ENCODE data around the gene MRPS27.

Gene MRPS27

DNA sequence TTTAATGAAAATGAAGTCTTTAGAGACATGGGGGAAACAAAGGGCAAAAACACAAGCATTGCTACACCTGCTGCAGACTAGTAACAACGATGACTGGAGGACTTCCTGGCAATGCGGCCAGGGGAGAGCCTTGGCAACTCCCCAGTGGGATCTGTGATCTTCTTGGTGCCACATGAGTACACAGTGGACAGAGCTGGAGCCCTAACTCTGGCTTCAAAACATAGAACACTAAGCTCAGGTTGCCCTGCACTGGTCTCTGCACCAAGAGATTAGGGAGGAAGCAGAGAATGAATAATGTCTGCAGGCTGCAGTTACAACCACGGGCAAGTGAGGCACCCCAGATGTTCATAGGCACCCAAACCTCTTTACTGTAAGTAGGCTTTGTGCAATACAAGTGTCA lies 91.1 kb downstream of the MRPS27 start:
- no peak for FAIRE-seq

DNA sequence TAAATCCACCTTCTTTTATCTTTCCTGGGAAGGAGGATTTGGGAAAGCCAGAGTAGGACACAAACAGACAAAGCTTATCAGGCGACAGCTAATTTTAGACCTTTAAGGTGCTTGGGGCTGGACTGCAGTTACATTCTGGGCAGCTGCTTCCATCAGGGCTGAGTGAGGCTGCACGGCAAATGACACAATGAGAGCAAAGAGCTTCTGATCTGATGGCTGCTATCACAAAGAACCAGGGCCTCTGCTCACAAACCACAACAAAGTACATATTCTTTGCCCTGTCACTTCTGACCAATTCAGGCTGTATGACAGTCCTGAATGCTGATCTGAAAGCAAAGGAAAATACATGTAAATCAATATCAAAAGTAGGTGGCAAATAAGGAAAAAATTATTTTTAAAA lies 93.1 kb downstream of the MRPS27 start:
- FAIRE-seq: no peak

- no peak for FAIRE-seq
Observed at GRCh38 chr5:72225741-72226140, 94.3 kb downstream of the MRPS27 start.

GRCh38 chr5:72224946-72225463 lies 95.0 kb downstream of the MRPS27 start:
- no peak for FAIRE-seq

DNA sequence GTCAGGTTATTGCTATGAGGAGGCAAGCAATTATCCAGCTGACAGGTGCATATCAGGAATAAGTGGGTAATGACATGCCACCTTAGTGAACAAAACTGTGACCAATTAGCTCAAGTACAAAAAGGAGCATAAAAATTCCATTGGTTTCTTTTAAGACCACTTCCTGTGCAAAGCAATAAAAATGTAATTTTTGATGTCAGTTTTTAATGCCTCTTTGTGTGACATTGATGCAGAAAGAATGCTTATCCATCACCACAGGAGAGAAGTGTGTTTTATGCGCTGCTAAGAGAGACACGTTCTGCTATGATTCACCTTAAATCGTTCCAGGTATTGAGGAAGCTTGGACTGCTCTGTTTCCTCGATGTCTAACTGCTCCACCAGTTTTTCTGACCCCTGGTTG lies 96.7 kb downstream of the MRPS27 start:
- no peak for FAIRE-seq

- FAIRE-seq: no peak
Observed at GRCh38 chr5:72222521-72222920, 97.5 kb downstream of the MRPS27 start.

DNA sequence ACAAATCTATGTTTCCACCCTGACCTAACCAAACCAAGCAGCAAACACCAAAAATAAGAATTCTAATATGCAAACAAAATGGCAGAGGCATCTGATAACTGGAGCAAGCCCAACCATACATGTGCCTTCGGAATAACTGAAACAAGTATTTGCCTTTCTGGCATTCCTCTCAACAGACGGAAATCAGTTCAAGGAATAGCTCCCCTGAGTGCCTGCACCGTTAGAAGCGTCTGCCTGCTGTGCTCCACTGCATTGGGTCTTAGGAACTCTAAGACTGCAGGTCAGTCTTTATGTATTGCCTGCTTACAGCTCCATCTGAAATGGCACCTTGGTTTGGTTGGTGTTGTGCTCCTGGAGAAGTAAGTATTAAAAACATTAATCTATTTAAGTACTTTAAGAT lies 98.5 kb downstream of the MRPS27 start:
- FAIRE-seq: no peak

GRCh38 chr5:72221099-72221498 lies 98.9 kb downstream of the MRPS27 start:
- FAIRE-seq: no peak

GRCh38 chr5:72216756-72217155 lies 103.3 kb downstream of the MRPS27 start:
- FAIRE-seq: no peak

DNA sequence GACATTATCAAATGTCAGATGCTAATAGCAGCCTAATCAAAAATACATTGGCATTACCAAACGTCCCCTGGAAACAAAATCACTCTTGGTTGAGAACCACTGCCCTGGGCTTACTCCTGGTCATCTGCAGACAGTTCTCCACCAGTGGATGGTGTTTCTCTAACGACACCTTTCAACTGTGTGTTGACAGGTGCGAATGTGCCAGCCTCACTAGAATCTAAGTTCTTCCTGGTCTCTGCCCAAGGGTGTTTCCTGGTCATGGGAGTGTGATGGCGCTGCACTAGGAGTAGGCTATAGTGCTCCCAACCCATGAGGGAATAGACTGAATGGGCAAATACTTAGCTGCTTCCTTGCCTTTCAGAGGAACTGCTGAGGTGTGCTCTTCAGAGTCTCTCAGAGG lies 105.9 kb downstream of the MRPS27 start:
- no peak for FAIRE-seq

DNA sequence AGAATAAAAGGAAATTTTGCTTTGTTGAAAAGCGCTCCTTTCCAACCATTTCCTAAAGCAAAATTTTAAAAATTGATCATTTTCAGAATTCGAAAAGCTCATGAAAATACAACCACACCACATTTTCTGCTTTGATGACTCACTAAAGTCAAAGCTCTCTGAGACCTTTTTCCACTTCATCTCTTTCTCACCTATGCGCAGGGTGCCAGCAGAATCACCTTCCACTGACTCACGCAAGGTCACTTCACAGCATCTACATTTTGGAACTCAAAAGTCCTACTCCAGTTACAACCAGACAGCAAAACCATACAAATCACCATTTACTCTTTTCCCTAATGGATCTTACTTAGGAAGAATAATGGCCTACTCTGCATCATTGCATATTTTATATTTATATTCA lies 106.6 kb downstream of the MRPS27 start:
- FAIRE-seq: no peak

- no peak for FAIRE-seq
Observed at GRCh38 chr5:72212171-72212570, 107.9 kb downstream of the MRPS27 start.

DNA sequence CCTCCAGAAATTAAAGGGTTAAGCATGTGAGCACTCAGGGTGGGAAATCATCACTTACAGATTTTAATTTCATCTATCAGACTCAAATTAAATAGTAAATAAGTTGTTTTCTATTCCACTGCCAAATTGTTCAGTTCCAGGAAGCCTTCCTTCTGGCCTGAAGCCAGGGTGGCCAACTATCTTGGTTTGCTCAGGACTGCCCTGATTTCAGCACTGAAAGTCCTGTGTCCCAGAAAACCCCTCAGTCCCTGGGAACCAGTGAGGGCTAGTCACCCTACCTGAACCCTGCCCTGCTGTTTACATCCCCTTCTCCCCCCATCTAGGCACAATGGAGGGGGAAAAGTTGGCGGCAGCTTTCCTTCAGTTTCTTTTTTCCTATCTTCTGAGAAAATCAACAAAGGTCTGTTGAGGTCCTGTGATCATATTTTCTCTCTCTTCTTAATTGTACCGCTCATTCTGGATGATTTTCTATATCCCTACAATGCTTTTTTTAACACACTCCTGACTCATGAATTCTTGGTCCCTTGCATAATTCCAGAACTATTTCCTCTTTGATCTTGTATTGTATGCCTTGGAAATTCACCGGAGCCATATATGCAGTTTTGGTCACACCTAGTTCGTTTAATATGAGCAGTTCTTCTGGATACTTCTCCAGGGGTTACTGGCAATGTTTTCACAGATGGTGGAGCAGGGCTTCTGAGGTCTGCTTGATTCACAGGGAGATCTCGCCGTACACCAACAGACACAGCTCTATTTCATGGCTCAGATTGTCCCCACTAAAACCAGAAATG lies 109.0 kb downstream of the MRPS27 start:
- FAIRE-seq: no peak

DNA sequence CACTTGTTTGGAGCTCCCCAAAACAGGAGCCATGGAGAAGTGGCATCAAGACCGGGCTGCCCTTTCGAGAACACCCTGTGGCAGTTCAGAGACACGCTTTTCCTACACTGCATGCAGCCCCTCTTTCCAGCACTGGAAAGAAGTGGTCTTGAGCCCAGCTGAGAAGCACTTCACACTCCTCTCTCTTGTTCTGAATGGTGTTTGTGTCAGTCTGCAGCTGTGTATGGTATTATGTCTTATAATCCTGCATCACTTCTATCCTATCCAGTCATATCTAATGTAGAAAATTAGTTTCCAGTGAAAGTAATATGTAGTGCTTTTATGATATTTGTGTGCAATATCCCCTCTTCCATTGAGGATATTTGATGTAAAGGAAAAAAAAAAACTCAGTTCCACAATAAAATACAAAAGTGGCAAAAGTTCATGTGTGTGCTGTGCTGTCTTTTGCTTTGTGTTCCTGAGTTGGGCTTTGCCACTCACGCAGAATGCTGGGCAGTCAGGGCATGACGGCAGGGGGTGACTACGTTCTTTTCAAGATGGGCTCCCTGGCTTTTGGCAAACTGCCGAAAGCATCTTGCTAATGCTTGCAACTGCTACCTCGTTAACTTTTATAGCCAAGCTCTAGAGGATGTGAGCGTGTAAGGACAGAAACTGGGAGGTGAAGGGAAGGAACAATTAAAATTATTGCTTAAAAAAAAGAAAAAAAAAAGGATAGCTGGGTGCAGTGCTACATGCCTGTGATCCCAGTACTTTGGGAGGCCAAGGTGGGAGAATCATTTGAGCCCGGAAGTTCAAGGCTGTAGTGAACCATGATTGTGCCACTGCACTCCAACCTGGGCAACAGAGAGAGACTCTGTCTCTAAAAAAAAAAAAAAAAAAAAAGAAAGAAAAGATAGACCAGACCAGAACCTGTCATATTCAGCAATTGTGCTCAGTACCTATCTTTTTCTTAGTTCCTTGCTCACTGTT lies 110.6 kb downstream of the MRPS27 start:
- no peak for FAIRE-seq

GRCh38 chr5:72208324-72208926 lies 111.6 kb downstream of the MRPS27 start:
- no peak for FAIRE-seq

GRCh38 chr5:72206994-72207393 lies 113.0 kb downstream of the MRPS27 start:
- no peak for FAIRE-seq

- FAIRE-seq: no peak
Observed at GRCh38 chr5:72206160-72206559, 113.9 kb downstream of the MRPS27 start.

GRCh38 chr5:72205431-72206009 lies 114.5 kb downstream of the MRPS27 start:
- FAIRE-seq: no peak

DNA sequence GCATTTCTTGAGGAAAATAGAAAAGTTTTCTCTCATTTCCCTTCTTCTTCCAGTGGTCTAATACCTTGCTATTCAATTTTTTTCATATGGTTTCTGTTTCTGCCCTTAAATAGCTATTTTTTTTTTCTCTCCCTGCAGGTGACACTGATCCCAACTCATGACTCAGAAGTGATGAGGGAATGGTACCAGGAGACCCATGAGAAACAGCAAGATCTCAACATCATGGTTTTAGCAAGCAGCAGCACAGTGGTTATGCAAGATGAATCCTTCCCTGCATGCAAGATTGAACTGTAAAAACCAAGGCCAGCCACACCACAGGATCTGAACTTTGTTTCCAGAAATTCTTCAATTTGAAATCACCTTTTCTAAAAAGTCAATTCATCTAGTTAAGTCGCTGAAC lies 115.1 kb downstream of the MRPS27 start:
- FAIRE-seq: no peak

GRCh38 chr5:72203251-72203845 lies 116.7 kb downstream of the MRPS27 start:
- no peak for FAIRE-seq

DNA sequence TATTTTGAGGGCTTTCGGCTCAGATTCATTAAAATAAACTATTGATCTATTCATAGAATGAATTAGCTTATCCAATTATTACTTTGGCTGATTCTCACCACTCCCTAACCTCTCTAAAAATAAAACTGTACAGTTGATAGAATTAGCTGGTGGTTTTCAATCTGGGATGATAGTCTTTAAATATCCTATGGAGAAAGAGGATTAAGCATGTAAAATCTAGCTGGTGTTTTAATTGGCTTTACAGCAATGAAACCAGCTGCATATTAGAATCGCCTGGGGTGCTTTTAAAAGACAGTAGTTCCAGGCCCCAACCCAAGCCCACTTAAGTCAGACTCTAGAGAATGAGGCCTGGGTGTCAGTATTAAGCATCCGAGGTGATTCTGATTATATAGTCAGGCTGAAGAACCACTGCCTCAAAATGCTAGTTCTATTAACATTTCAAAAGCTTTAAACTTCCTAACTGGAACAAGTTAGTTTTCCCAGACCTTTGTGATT lies 117.7 kb downstream of the MRPS27 start:
- no peak for FAIRE-seq

GRCh38 chr5:72199681-72200080 lies 120.4 kb downstream of the MRPS27 start:
- FAIRE-seq: no peak
